Fibroblast of skin of abdomen (primary cell): ENCODE results near the gene PRRC1.

Source experiments
- DNase-seq: peaks from one replicate; pipeline ENCODE4 v3.0.0-alpha.2; 2013

The PRRC1 gene

DNA sequence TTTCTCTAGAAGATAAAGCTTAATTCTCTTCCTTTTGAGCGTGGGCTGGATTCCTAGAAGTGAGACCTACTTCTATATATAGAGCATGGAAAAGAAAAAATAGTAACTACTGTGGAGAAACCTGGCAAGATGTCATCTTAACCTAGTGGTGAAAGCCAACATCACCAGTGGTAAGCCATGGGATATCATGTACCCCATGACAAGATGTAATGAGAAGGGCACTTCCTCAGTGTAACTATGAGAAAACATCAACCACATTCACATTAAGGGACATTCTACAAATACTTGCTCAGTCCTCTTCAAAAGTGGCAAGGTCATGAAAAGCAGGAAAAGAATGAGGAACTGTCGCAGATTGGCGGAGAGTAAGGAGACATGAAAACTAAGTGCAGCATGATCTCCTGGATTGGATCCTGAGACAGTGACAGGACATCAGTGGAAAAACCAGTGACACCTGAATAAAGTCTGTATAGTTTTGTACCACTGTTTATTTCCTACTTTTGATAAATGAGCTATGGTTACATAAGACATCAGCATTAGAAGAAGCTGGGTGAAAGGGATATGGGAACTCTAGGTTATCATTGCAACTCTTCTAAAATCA is 65.4 kb downstream of the PRRC1 start:
- DNase-seq = no peak

DNA sequence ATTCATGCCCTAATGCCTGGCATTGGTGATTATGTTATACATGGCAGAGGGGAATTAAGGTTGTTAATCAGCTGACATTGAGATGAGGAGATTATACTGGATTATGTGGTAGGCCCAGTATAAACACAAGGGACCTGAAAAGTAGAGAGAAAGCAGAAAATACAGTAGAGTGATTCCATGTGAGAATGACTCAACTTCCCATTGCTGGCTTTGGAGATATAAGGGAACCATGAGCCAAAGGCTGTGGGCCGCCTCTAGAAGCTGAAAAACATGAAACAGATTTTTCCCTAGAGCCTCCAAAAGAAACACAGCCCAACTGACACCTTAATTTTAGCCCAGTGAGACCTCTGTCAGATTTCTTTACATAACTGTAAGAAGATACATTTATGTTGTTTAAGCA is 66.4 kb downstream of the PRRC1 start:
- DNase-seq = no peak

DNA sequence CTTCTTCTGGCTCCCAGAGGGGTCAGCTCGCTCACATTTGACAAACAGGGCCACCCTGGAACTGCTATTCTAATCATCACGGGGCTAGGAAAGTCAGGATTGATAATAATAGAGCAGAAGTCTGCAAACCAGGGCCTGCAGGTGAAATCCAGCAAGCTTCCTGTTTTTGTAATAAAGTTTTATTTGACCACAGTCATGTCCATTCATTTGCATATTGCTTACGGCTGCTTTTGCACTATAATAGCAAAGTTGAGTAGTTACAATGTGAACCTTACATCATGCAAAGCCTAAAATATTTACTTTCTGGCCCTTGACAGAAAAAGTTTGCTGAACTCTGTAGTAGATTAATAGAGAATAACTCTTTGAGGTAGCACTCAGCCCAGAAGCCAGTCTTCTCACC is 68.2 kb downstream of the PRRC1 start:
- no peak for DNase-seq

DNA sequence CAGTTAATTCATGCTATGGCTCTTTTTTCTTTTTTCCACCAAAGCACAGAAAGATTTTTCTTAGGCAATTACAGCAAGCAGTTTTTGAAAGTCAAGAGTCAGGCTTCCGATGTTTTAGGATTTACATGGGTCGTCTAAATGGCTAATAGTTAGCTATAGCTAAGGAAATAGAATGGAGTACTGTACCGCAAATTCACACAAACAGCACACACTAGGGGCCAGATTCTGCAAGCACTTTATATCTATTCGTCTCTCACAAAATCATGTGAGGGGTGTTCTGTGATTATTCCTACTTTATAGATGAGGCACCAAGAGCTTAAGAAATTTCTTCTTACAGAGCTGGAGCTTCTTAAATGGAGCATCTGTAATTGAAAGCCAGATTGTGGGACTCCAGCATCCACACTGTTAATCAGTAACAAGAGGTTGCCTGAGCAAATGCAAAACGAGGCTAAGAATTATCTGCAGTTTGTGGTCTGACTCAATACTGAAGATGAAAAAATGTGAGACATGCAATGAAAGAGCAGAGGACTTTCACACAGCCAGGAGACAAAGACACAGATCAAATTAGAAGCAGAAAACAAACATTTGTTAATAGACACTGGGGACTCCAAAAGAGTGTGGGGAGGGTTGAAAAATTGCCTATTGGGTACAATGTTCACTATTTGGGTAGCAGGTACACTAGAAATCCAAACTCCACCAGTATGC is 68.8 kb downstream of the PRRC1 start:
- DNase-seq = no peak

DNA sequence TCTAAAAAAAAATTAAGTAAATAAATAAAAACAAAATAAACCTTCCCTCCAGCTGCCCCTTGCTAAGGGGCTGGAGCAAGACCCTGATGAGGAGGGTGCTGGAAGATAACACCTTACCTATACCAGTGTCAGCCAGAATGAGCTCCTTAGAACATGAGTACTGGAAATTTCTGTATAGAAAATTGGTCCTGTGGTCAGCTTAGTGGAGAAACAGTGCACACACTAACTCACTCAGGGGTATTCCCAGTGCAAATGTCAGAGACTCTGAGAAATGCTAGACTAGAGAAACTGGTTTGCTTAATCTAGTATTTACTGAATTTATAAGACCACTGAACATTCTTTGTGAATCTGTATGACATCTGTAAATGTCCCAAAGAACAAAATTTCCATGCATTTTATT is 69.4 kb downstream of the PRRC1 start:
- DNase-seq = no peak

DNA sequence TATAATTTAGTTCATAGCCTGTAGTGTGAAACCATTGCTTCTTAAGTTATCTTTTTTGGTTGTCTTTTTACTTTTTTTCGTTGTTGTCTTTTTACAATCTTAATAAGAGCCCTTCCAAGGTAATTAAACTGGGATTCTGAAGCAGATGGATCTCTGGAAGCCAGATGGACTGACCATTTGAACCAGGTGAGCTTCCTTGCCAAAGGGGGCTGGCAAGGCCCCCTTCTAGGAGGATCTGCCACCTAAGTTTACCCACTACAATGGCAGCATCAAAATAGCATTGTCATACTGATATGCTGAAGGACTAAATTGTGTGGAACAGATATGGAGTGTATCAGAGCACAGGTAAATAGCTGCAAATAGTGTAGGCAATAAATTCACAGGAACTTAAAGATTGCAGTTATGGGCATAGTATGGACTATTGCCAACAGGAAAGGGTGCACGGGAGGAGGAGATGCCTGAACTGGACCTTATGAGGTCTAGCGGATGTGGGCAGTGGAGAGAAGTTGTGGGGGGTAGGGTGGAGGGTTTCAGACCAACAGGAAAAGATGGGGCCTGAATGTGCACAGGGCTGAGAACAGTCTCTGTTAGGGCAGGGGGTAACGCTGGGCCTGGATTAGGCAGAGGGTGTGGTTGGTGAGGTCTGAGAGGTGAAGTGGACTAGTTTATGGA is 69.9 kb downstream of the PRRC1 start:
- no peak for DNase-seq

DNA sequence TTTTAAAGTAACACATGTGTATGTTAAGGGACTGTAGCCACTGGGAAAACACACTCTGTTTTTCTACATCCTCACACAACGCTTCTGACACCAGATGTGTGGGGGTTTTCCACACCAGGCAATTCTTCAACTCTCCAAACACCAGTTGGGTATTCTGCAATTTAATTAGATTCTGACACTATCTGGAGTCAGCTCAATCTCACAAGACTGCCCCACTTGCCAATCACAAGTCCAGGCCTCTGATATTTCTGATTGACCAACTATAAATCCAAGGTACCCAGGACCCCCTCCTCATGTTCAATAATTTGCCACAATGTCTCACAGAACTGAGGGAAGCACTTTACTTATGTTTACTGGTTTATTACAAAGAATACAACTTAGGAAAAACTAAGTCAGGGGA is 70.9 kb downstream of the PRRC1 start:
- no peak for DNase-seq

DNA sequence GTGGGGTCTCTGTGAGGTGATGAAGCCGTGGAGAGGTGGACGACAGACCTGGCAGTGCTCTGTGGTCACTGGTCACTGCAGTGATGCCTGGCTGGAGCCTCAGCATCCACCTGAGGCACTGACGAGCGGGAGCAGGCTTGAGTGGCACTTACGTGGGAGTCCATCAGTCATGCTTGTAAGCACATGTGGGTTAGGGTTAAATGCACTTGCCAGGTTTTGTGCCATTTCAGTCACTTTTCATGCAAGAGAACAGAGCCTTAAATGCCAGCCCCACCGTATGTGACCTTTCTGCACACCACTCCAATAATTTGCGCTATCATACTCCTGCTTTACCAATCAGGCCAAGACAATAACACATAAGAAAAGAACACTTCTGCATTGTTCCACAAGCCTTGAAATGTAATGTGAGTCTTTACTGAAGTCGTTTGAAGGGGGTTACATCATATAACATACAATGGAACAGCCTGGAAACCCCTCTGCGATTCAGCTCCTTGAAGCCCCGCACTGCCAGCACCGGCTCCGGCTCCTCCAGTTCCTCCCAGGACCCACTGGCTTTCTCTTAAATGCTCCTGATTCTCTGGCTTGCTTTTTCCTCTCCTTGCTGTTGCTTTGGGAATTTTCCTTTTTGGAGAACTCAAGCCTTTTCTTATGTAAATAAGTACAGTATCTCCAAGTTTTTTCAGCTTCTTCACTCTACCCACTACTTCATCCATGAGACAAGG is 72.0 kb downstream of the PRRC1 start:
- no peak for DNase-seq

DNA sequence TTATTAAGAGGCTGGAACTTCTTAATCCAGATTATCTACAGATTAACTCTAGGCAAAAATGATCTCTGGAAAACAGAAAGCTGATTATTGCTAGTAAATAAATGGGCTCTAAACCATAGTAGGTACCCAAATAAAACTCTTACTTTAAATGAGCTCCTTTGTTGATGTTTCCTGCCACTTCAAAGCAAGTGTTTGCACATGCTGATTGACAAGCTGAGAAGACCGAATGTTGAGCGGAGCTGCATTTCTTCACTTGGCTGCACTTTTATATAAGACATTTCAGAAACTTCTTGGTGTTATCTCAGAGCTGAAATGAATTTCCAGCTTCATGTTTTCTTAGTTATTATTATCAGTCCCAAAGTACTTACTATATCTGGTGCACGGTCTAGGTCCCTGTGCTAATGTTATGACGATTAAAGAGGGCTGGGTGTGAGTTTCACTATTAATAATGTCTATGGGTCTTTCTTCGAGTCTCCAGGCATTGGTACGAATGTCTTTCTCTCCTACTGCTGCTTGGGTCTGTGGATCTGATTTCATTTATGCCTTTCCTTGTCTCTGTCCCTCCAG is 72.8 kb downstream of the PRRC1 start:
- DNase-seq = no peak

DNA sequence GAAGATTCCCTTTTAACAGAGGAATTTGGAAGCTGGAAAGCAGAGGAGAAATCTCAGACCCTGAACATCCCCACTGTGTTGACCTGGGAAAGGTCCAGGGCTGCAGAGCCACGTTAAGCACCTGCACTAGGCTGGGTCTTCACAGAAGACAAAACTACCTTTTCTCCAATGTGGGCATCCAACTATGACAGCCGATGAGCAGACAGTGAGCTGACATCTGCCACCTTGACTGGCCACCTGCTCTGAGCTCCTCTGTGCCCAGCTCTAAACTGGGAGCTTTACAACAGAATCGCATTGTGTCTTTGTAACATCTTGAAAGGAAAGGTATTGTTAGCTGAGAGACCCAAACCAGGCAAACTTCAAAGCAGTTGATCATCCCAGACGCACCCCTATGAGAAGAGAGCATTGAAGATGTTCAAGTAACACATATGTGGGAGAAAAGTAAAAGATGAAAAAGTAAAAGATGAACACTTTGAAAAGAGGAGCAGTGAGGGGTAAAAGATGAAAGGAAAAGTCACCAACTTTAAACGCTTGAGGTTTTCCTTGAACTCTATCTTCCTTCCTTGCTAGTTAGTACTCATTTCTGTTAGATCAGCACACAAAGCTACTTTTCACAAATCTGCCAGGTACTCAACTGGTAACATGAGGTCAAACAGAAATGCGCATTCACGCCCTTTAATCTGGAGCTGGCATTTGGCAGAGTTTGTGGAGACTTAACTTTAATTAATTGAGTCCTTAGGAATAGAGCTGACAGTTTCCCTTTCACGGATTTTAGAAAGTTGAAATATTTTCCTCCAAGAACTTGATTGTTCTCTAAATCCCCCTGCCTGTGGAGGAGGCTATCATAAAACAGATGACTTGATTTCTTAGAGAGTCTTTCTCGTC is 78.3 kb downstream of the PRRC1 start:
- DNase-seq = no peak

DNA sequence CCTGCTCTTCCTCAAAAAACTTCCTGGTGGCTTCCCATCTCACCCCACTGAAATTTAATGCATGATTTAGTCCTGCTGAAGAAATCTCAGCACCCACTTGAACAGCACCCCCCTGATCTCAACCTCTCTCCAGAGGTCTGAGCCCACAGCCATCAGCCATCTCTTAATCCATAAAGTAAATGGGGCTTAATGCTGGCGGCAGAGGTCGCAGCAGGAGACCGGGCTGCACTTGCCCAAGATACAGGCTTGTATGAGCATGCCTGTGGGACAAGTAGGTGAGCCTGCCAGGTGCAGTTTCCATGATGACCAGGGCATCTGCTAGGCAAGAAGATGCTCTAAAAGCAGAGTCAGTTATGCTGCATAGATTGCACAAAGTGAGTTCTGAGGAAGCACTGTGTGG is 79.1 kb downstream of the PRRC1 start:
- no peak for DNase-seq

DNA sequence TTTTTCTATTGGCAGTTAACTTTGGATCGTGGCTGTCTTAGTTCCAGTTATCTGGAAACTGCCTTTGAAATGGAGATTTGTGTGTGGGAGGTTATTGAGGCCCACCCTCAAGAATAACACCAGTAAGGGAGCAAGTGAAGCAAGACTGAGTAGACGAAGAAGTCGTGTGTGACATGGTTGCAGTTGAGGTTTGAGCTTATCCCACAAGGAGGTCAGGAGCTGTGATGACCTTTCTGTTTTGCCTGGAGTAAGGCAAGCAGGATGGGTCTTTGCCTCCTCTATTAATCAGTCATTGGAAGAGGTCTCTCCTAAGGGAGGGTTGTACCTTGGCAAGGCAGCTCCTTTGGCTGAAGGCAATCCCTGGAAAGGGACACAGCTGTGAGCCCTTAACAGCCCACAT is 81.9 kb downstream of the PRRC1 start:
- no peak for DNase-seq

DNA sequence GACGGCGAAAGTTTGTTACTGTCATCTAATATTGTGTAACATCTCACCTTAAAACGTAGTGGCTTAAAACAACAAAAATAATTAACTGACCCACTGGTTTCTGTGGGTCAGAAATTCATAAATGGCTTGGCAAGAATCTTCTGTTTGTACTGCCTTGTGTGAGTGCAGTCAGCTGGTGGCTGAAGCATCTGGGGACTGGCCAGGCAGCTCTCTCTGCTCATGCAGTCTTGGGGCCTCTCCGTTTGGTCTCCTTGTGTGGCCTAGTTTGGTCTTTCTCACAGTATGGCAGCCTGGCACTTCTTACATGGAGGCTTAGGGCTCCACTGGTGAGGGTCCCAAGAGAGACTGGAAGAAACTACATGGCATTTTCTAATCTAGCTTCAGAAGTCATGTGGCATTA is 82.4 kb downstream of the PRRC1 start:
- DNase-seq = no peak

DNA sequence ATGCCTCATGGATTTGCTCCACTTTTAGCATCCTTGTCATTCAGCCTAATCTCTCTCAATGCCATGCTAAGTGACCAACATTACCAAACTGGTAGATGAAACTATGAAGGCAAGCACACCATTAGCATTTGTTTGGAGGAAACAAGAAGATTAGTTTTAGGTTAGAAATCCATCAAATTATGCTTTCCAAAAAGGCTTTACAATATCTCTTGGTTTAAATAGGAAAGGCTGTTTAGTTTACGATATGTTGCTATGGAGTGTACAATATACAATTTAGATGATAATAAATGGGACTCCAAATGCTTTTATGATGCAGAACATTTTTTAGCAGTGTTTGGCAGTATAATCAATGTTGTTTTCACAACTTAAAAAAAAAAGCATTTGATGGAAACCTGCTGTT is 83.7 kb downstream of the PRRC1 start:
- DNase-seq = no peak

DNA sequence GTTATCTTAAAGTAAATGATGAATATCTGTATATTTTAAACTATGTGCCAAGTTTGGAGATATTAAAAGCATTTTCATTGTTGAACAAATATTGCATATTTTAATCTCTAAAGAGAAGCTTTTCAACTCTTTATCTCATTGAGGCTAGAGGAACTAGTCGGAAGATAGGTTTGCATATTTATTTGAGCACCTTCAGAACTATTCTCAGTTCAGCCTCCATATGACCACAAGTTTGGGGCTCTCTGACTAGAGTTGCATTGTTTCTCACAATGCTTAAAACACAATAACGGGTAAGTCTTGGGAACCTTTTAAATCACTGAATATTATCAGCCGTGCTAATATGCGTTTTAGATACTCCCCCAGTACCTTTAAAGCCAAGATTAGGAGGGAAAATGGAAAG is 84.2 kb downstream of the PRRC1 start:
- no peak for DNase-seq

DNA sequence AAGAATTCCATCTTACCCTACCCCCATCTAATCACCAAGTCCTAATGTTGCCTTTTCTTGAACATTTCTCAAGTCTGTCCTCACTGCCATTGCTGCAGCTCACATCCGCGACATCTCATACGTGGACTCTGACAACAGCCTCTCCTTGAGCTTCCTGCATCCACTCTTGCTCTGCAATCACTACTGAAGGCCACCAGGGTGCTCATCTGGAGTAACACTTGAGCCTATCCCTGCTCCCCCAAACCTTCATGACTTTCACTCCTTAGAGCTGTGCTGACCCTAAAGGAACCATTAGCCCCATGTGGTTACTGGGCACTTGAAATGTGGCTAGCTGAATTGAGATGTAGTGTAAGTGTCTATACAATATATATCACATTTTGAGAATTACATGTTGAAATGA is 85.0 kb downstream of the PRRC1 start:
- no peak for DNase-seq

DNA sequence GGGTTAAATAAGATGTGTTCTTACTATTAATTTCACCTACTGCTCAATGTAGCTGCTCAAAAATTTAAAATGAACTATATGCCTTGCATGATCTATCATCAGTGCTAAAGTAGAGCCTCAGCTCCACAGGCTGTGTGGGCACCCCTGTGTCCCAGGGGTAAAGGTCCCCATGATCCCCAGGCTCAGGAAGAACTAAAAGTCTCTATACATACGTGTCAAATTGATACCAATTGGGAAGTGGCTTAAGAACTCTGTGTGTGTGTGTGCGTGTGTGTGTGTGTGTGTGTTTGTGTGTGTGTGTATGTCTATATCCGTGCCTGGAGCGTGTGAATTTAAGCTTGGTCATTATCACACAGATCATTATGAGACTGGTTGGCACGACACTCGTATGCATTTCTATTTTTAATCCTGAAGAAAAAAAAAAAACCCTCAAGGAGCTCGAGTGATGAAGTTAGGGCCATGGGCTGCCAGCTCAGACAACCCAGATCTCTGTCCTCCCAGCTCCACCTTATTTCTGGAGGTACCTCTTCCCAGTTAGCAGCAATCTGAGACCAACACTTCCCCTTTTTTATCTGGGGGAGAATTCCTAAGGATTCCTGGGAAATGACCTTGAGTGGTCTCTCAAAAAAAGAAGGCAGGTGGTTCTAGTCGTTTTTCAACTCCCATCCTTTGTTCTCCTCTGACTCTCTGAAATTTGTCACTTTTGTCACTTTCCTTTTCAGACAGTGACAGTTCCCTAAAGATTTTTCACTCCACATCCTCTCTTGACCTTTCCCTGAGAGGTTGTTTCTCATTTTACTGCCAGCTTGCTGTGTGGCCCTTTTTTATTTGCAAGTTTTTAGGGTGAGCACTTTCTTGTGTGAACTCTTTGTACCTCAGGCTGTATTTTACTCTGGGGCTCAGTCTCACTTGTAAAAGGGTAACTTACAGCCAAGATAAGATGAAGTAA is 85.7 kb downstream of the PRRC1 start:
- DNase-seq = no peak
